GM12864 (cell line): Measurements from ENCODE around the gene DCBLD2.

Experiments
- DNase-seq: peaks from one replicate; pipeline ENCODE4 v3.0.0-alpha.2; 2011; ENCODE audit warnings: low read depth
- H3K4me3 ChIP-seq: 2 replicates; pipeline ENCODE4 v1.5.1; 2011; ENCODE audit warnings: mild to moderate bottlenecking, low read depth, low read length, control low read depth
- TF ChIP-seq, protein P1 (sequence below): IDR thresholded peaks from 2 replicates; pipeline ENCODE4 v1.5.1; 2011; ENCODE audit warnings: low read depth, mild to moderate bottlenecking, moderate library complexity, low read length, control low read depth, inconsistent platforms; ENCODE audit errors: missing control alignments

DCBLD2 gene

DNA sequence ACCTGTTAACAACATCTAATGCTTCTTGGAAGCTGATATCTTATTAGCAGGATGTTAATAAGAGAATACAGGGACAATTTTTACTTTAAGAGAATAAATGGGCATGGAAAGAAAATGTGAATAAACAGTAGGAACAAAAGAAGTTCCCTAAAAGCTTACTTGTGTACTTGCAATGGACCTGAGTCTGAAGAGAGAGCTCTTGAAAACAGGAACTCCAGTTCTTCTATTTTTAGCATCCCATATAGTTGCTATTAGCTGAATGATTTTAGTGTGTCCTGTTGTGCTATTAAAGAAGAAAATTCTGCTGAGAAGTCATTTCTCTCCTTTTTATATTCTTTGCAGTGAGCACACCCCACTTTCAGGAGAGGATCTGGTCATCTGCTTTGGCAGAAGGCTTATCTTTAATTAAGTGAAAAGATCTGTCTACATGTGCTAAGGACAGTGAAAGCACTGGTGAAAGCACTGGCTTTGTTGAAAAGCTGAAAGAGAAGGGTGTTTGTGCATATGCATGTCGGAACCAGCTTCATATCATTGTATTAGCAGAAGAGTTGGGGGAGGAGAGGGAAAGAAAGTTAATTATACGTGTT, 139.8 kb downstream of the DCBLD2 start:
- no peak overlapping the region for H3K4me3 ChIP-seq
- no peak for DNase-seq
- TF ChIP-seq, protein P1, sequence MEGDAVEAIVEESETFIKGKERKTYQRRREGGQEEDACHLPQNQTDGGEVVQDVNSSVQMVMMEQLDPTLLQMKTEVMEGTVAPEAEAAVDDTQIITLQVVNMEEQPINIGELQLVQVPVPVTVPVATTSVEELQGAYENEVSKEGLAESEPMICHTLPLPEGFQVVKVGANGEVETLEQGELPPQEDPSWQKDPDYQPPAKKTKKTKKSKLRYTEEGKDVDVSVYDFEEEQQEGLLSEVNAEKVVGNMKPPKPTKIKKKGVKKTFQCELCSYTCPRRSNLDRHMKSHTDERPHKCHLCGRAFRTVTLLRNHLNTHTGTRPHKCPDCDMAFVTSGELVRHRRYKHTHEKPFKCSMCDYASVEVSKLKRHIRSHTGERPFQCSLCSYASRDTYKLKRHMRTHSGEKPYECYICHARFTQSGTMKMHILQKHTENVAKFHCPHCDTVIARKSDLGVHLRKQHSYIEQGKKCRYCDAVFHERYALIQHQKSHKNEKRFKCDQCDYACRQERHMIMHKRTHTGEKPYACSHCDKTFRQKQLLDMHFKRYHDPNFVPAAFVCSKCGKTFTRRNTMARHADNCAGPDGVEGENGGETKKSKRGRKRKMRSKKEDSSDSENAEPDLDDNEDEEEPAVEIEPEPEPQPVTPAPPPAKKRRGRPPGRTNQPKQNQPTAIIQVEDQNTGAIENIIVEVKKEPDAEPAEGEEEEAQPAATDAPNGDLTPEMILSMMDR: no peak

DNA sequence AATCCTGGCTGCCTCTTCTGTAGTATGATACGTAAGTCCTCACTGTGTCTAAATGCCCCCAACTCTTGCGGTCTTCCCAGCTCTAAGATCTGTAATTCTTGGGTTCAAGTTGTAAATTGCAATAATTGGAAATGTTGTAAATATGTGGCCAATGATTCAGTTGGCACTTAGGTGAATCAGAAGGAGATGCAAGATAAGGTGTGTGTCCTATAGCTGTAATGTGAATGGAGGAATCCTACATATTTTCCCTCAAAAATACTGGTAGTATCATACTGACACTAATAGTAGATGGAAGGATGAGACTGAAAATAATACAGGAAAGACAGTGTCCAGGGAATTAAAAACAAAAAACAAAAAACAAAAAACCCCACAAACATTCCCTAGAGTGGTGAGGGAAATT, 141.9 kb downstream of the DCBLD2 start:
- DNase-seq: no peak
- TF ChIP-seq, protein P1: no peak
- no peak overlapping the region for H3K4me3 ChIP-seq

DNA sequence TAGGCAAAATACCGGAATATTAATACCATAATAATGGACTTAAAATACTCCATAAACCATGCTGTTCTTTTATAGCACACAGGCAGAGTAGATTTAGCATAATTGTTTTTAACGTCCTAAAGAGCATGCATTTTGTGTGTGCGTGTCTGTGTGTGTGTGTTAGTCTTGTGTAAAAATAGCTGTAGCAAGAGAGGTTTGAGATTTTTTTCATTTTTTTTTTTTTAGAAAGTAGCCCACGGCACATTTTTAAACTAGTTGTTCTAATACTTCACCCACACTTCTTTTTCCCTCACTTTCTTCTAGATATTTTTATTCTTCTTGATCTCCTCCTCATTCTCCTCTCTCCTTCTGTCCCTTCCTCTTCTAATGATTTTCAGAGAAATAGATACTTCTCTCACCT, 145.9 kb downstream of the DCBLD2 start:
- TF ChIP-seq, protein P1: no peak
- no peak overlapping the region for H3K4me3 ChIP-seq
- no peak for DNase-seq

DNA sequence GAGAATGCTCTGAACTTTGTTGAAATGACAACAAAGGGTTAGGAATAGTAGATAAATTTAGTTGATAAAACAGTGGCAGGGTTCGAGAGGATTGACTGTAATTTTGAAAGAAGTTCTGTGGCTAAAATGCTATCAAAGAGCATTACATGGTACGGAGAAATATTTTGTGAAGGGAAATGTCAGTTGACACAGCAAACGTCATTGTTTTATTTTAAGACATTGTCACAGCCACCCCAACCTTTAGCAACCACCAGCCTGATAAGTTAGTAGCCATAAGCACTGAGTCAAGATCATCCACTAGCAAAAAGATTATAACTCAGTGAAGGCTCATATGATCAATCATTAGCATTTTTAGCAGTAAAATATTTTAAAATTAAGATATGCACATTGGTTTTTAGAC, 147.0 kb downstream of the DCBLD2 start:
- H3K4me3 ChIP-seq: no peak overlapping the region
- TF ChIP-seq, protein P1: no peak
- no peak for DNase-seq

GRCh38 chr3:98750276-98750919, 151.1 kb downstream of the DCBLD2 start:
- no peak overlapping the region for H3K4me3 ChIP-seq

GRCh38 chr3:98746882-98747281, 154.6 kb downstream of the DCBLD2 start:
- TF ChIP-seq, protein P1: no peak
- no peak for DNase-seq
- H3K4me3 ChIP-seq: no peak overlapping the region

More at GRCh38 chr3:98750276-98750919, 151.1 kb downstream of the DCBLD2 start:
- DNase-seq: no peak
- TF ChIP-seq, protein P1: no peak

DNA sequence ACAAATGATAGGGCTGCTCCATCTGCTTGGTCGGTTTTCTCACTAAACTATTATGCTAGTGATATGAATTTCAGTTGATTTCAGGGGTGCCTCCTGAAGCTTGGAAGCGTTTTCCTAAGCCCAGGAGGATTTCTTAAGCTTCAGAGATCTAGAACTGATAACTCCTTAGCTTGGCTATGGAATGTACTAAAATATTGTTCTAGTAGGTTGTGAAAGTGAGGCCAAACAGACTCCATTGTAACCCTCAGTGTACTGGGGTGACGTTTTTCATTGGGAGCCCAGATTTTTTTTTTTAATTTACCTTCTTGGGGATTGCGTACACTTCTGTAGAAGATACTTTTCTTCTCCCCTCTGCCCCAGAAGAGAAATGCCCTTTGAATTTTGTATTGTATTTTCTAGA, 155.4 kb downstream of the DCBLD2 start:
- DNase-seq: no peak
- no peak overlapping the region for H3K4me3 ChIP-seq
- TF ChIP-seq, protein P1: no peak
